ENCODE data around the gene TPD52L2. TPM values are rescaled to one million over a fixed set of nuclear protein-coding genes. Genes with fewer than 3 reads are reported as not detected.

Gene TPD52L2
- 62.5 and 66.7 TPM in 2 replicates for total RNA-seq

GRCh38 chr20:63864978-63865640 lies at the start of gene TPD52L2:
TPD52L2 (plus strand) TSS chr20:63865270; CDS start chr20:63865366, 96 bp downstream.
- intact Hi-C loops (cut with micrococcal nuclease), result loop anchor here (1.0 to 10.0 kb wide), 7 partner anchors 30 to 326 kb away; partner anchors contain the start of genes ARFRP1, DNAJC5, LIME1 and SAMD10
- peak within 1 kb of the TSS; percentile 96 for H3K4me3 Mint-ChIP-seq (ENCODE audit: low read depth)
- H3K27me3 Mint-ChIP-seq (ENCODE audit: low read depth), result no peaks in the 10 kb centered on the region
- peaks cover 22% of the 10 kb centered on the region for H3K4me1 Mint-ChIP-seq (ENCODE audit: low read depth)
- DNase-seq (ENCODE audit: low spot score), result peak; percentile 97
- peaks cover 37% of the 10 kb centered on the region for H3K36me3 Mint-ChIP-seq (ENCODE audit: low read depth)
- H3K9me3 Mint-ChIP-seq, result no peaks in the 10 kb centered on the region
- peak within 1 kb of the TSS; percentile 91 for H3K27ac Mint-ChIP-seq

- Mint-ChIP-seq H3K27ac (no peak overlapping the region), H3K4me3 (ENCODE audit: low read depth) (no peak overlapping the region), H3K4me1 (ENCODE audit: low read depth) (no peaks in the 10 kb centered on the region), H3K27me3 (ENCODE audit: low read depth) (no peaks in the 10 kb centered on the region), H3K36me3 (ENCODE audit: low read depth) (no peaks in the 10 kb centered on the region), H3K9me3 (no peaks in the 10 kb centered on the region)
- DNase-seq (ENCODE audit: low spot score), result no peak
- intact Hi-C loops (cut with micrococcal nuclease), result no loop called here
Observed at GRCh38 chr20:63815615-63816253, 49.3 kb upstream of the TPD52L2 start.

GRCh38 chr20:63819224-63819921 lies 45.7 kb upstream of the TPD52L2 start:
- DNase-seq (ENCODE audit: low spot score), result no peak
- Mint-ChIP-seq H3K27me3 (ENCODE audit: low read depth) (peaks cover 3% of the 10 kb centered on the region), H3K9me3 (no peaks in the 10 kb centered on the region), H3K27ac (no peak overlapping the region), H3K4me1 (ENCODE audit: low read depth) (no peaks in the 10 kb centered on the region), H3K36me3 (ENCODE audit: low read depth) (no peaks in the 10 kb centered on the region), H3K4me3 (ENCODE audit: low read depth) (no peak overlapping the region)
- intact Hi-C loops (cut with micrococcal nuclease), result no loop called here

- H3K4me1 Mint-ChIP-seq (ENCODE audit: low read depth), result peaks cover 4% of the 10 kb centered on the region
- H3K36me3 Mint-ChIP-seq (ENCODE audit: low read depth), result no peaks in the 10 kb centered on the region
- intact Hi-C loops (cut with micrococcal nuclease), result no loop called here
- no peak for DNase-seq (ENCODE audit: low spot score)
- H3K27ac Mint-ChIP-seq, result no peak overlapping the region
- no peak overlapping the region for H3K4me3 Mint-ChIP-seq (ENCODE audit: low read depth)
- H3K27me3 Mint-ChIP-seq (ENCODE audit: low read depth), result peaks cover 13% of the 10 kb centered on the region
- H3K9me3 Mint-ChIP-seq, result no peaks in the 10 kb centered on the region
Observed at GRCh38 chr20:63821811-63822210, 43.3 kb upstream of the TPD52L2 start.

- no peak overlapping the region for H3K27ac Mint-ChIP-seq
- intact Hi-C loops (cut with micrococcal nuclease), result no loop called here
- peaks cover 16% of the 10 kb centered on the region for H3K27me3 Mint-ChIP-seq (ENCODE audit: low read depth)
- no peaks in the 10 kb centered on the region for H3K36me3 Mint-ChIP-seq (ENCODE audit: low read depth)
- H3K4me1 Mint-ChIP-seq (ENCODE audit: low read depth), result peaks cover 4% of the 10 kb centered on the region
- no peak for DNase-seq (ENCODE audit: low spot score)
- H3K4me3 Mint-ChIP-seq (ENCODE audit: low read depth), result no peak overlapping the region
- no peaks in the 10 kb centered on the region for H3K9me3 Mint-ChIP-seq
Observed at GRCh38 chr20:63822276-63822696, 42.8 kb upstream of the TPD52L2 start.

- no peak overlapping the region for H3K4me3 Mint-ChIP-seq (ENCODE audit: low read depth)
- H3K27me3 Mint-ChIP-seq (ENCODE audit: low read depth), result peaks cover 25% of the 10 kb centered on the region
- intact Hi-C loops (cut with micrococcal nuclease), result no loop called here
- no peak overlapping the region for H3K27ac Mint-ChIP-seq
- DNase-seq (ENCODE audit: low spot score), result no peak
- no peaks in the 10 kb centered on the region for H3K9me3 Mint-ChIP-seq
- peaks cover 4% of the 10 kb centered on the region for H3K4me1 Mint-ChIP-seq (ENCODE audit: low read depth)
- H3K36me3 Mint-ChIP-seq (ENCODE audit: low read depth), result no peaks in the 10 kb centered on the region
Observed at GRCh38 chr20:63823691-63824311, 41.3 kb upstream of the TPD52L2 start.

- Mint-ChIP-seq H3K27me3 (ENCODE audit: low read depth) (peaks cover 39% of the 10 kb centered on the region), H3K4me1 (ENCODE audit: low read depth) (peaks cover 16% of the 10 kb centered on the region), H3K36me3 (ENCODE audit: low read depth) (peaks cover 5% of the 10 kb centered on the region), H3K27ac (no peak overlapping the region), H3K9me3 (no peaks in the 10 kb centered on the region), H3K4me3 (ENCODE audit: low read depth) (no peak overlapping the region)
- no peak for DNase-seq (ENCODE audit: low spot score)
- intact Hi-C loops (cut with micrococcal nuclease), result no loop called here
Observed at GRCh38 chr20:63825331-63826118, 39.5 kb upstream of the TPD52L2 start.

GRCh38 chr20:63826753-63827152 lies 38.3 kb upstream of the TPD52L2 start:
- no peak overlapping the region for H3K4me3 Mint-ChIP-seq (ENCODE audit: low read depth)
- intact Hi-C loops (cut with micrococcal nuclease), result no loop called here
- H3K27me3 Mint-ChIP-seq (ENCODE audit: low read depth), result peaks cover 39% of the 10 kb centered on the region
- peaks cover 5% of the 10 kb centered on the region for H3K36me3 Mint-ChIP-seq (ENCODE audit: low read depth)
- H3K27ac Mint-ChIP-seq, result no peak overlapping the region
- no peaks in the 10 kb centered on the region for H3K9me3 Mint-ChIP-seq
- DNase-seq (ENCODE audit: low spot score), result no peak
- peaks cover 16% of the 10 kb centered on the region for H3K4me1 Mint-ChIP-seq (ENCODE audit: low read depth)

- Mint-ChIP-seq H3K36me3 (ENCODE audit: low read depth) (peaks cover 5% of the 10 kb centered on the region), H3K4me3 (ENCODE audit: low read depth) (no peak overlapping the region), H3K27me3 (ENCODE audit: low read depth) (peaks cover 39% of the 10 kb centered on the region), H3K27ac (no peak overlapping the region), H3K9me3 (no peaks in the 10 kb centered on the region), H3K4me1 (ENCODE audit: low read depth) (peaks cover 16% of the 10 kb centered on the region)
- no peak for DNase-seq (ENCODE audit: low spot score)
- intact Hi-C loops (cut with micrococcal nuclease), result no loop called here
Observed at GRCh38 chr20:63828124-63828523, 36.9 kb upstream of the TPD52L2 start.

GRCh38 chr20:63828545-63828944 lies 36.5 kb upstream of the TPD52L2 start:
- H3K27me3 Mint-ChIP-seq (ENCODE audit: low read depth), result peaks cover 40% of the 10 kb centered on the region
- H3K27ac Mint-ChIP-seq, result no peak overlapping the region
- no peak for DNase-seq (ENCODE audit: low spot score)
- H3K36me3 Mint-ChIP-seq (ENCODE audit: low read depth), result peaks cover 5% of the 10 kb centered on the region
- intact Hi-C loops (cut with micrococcal nuclease), result no loop called here
- peaks cover 16% of the 10 kb centered on the region for H3K4me1 Mint-ChIP-seq (ENCODE audit: low read depth)
- no peak overlapping the region for H3K4me3 Mint-ChIP-seq (ENCODE audit: low read depth)
- no peaks in the 10 kb centered on the region for H3K9me3 Mint-ChIP-seq

GRCh38 chr20:63828951-63829350 lies 36.1 kb upstream of the TPD52L2 start:
- intact Hi-C loops (cut with micrococcal nuclease), result no loop called here
- no peak for DNase-seq (ENCODE audit: low spot score)
- no peaks in the 10 kb centered on the region for H3K9me3 Mint-ChIP-seq
- no peak overlapping the region for H3K4me3 Mint-ChIP-seq (ENCODE audit: low read depth)
- peaks cover 42% of the 10 kb centered on the region for H3K27me3 Mint-ChIP-seq (ENCODE audit: low read depth)
- peaks cover 16% of the 10 kb centered on the region for H3K4me1 Mint-ChIP-seq (ENCODE audit: low read depth)
- peaks cover 5% of the 10 kb centered on the region for H3K36me3 Mint-ChIP-seq (ENCODE audit: low read depth)
- no peak overlapping the region for H3K27ac Mint-ChIP-seq

GRCh38 chr20:63829603-63829944 lies 35.5 kb upstream of the TPD52L2 start:
- Mint-ChIP-seq H3K27ac (peak overlapping the region; percentile 60), H3K4me1 (ENCODE audit: low read depth) (peaks cover 16% of the 10 kb centered on the region), H3K9me3 (no peaks in the 10 kb centered on the region), H3K27me3 (ENCODE audit: low read depth) (peaks cover 42% of the 10 kb centered on the region), H3K36me3 (ENCODE audit: low read depth) (peaks cover 5% of the 10 kb centered on the region), H3K4me3 (ENCODE audit: low read depth) (peak overlapping the region; percentile 90)
- DNase-seq (ENCODE audit: low spot score), result no peak
- intact Hi-C loops (cut with micrococcal nuclease), result no loop called here

Data from activated T-helper 2 cell treated with anti-CD3 and anti-CD28 coated beads, Interferon-gamma antibody, Interleukin-2, Interleukin-4, amounts not matched to agents 10 μg/mL and 5 μg/mL and 100 μg/mL, durations not matched to agents 14 hours and 24 hours and 36 hours (primary cell).